Small intestine (tissue), 7 donors: ENCODE results near the gene HHLA2. TPM values are rescaled to one million over a fixed set of nuclear protein-coding genes. Genes with fewer than 3 reads are reported as not detected.
A peak's percentile ranks its signal among the peaks of the same experiment; 100 is the strongest.

ENCODE experiments used
- DNase-seq, 2 donors: peaks; one replicate each; pipeline versions ENCODE4 v3.0.0 to v3.0.0-alpha.2; 2013
- FAIRE-seq: peaks from 2 replicates; lab custom pipeline; 2012; peaks lifted over from hg19 to GRCh38; lab: Jason Lieb, UNC
- H3K27ac ChIP-seq, 3 donors: one replicate each; pipeline ENCODE4 v1.5.1; 2013; ENCODE audit warnings: low read length in 2 of 3, mild to moderate bottlenecking in 2 of 3, control low read depth in 1 of 3, inconsistent platforms in 1 of 3, low read depth in 1 of 3, moderate library complexity in 1 of 3
- H3K27me3 ChIP-seq, 3 donors: one replicate each; pipeline ENCODE4 v1.6.1; 2013; ENCODE audit warnings: low read length in 3 of 3, inconsistent platforms in 1 of 3; ENCODE audit not compliant: control insufficient read depth in 3 of 3, insufficient read depth in 3 of 3
- H3K36me3 ChIP-seq, 3 donors: one replicate each; pipeline ENCODE4 v1.6.1; 2013; ENCODE audit warnings: low read length in 3 of 3, inconsistent platforms in 1 of 3, low read depth in 1 of 3, mild to moderate bottlenecking in 1 of 3, moderate library complexity in 1 of 3; ENCODE audit not compliant: control insufficient read depth in 3 of 3, insufficient read depth in 2 of 3
- H3K4me1 ChIP-seq, 3 donors: one replicate each; pipeline ENCODE4 v1.6.1; 2013; ENCODE audit warnings: low read length in 2 of 3, inconsistent platforms in 1 of 3, low read depth in 1 of 3, mild to moderate bottlenecking in 1 of 3, moderate library complexity in 1 of 3; ENCODE audit not compliant: control insufficient read depth in 3 of 3, insufficient read depth in 2 of 3
- H3K4me3 ChIP-seq, 3 donors: one replicate each; pipeline ENCODE4 v1.5.1; 2013; ENCODE audit warnings: low read length in 3 of 3, control low read depth in 1 of 3, inconsistent platforms in 1 of 3, low read depth in 1 of 3, mild to moderate bottlenecking in 1 of 3, moderate library complexity in 1 of 3
- H3K9me3 ChIP-seq, 2 donors: one replicate each; pipeline ENCODE4 v1.6.1; 2013; ENCODE audit warnings: low read depth in 1 of 2, low read length in 1 of 2; ENCODE audit not compliant: control insufficient read depth in 2 of 2, insufficient read depth in 1 of 2
- WGBS, 3 donors: extraction: QIAGEN DNeasy Blood & Tissue Kit; methylation state at CpG; one replicate each; pipeline ENCODE4 v1.1.7; 2013; 5-methylcytosine and 5-hydroxymethylcytosine counted together
- polyA plus RNA-seq, 4 donors: library from polyadenylated mRNA; stranded (reverse) in 3 of 4; unstranded in 1 of 4; fragments of 200-250 nt in 3 of 4; fragments of 120-200 nt in 1 of 4; gene quantifications; one replicate each; pipeline versions ENCODE4 v1.2.1 to v1.2.3, GENCODE V29; 2013
- donor health status: healthy with polysubstance abuse.
- donor health status: control.
- donor health status: control.
- donor health status: Bipolar disorder and iron deficiency.
- donor health status: healthy.

The HHLA2 gene
- polyA plus RNA-seq, 4 donors, result 20.5 to 130 (median 91.0) TPM

GRCh38 chr3:108302570-108302969 is 6.2 kb downstream of the HHLA2 start:
- Histone ChIP-seq H3K9me3 (no peaks in the 10 kb centered on the region), H3K36me3 (no peaks in the 10 kb centered on the region), H3K4me3 (no peak overlapping the region), H3K27ac (peak overlapping the region in 1 of 3 donors; percentile 61), H3K27me3 (no peaks in the 10 kb centered on the region), H3K4me1 (peaks cover 0 to 33% (median 3%) of the 10 kb centered on the region in 3 donors)
- FAIRE-seq (no peak), DNase-seq (no peak)
- 95 to 96% (median 95%) methylated on average over 4 of the region's 4 CpGs for WGBS, 3 donors

- H3K4me1 ChIP-seq, result peaks cover 0 to 8% (median 3%) of the 10 kb centered on the region in 3 donors
- no peaks in the 10 kb centered on the region for H3K9me3 ChIP-seq
- FAIRE-seq, result no peak
- WGBS, 3 donors, result 71 to 83% (median 74%) methylated on average over 1 of the region's 1 CpG
- peak overlapping the region in 1 of 3 donors; percentile 53 for H3K27ac ChIP-seq
- H3K27me3 ChIP-seq, result no peaks in the 10 kb centered on the region
- DNase-seq, result peak in 1 of 2 donors; percentile 92
- peaks cover 0 to 1% (median 0%) of the 10 kb centered on the region in 3 donors for H3K36me3 ChIP-seq
- no peak overlapping the region for H3K4me3 ChIP-seq
Observed at GRCh38 chr3:108305484-108306172, 9.3 kb downstream of the HHLA2 start.

GRCh38 chr3:108311797-108312196 is 15.4 kb downstream of the HHLA2 start:
- WGBS, 3 donors, result 46 to 79% (median 66%) methylated on average over 2 to 5 of the region's 5 CpGs
- no peaks in the 10 kb centered on the region for H3K27me3 ChIP-seq
- DNase-seq (no peak), FAIRE-seq (no peak)
- no peak overlapping the region for H3K4me3 ChIP-seq
- no peaks in the 10 kb centered on the region for H3K9me3 ChIP-seq
- H3K4me1 ChIP-seq, result peaks cover 0 to 7% (median 0%) of the 10 kb centered on the region in 3 donors
- no peak overlapping the region for H3K27ac ChIP-seq
- H3K36me3 ChIP-seq, result peaks cover 0 to 7% (median 7%) of the 10 kb centered on the region in 3 donors

- 71 to 89% (median 85%) methylated on average over 1 of the region's 1 CpG for WGBS, 3 donors
- FAIRE-seq, result no peak
Observed at GRCh38 chr3:108312656-108313055, 16.3 kb downstream of the HHLA2 start.

GRCh38 chr3:108315767-108316301 is 19.5 kb downstream of the HHLA2 start:
- Histone ChIP-seq H3K4me1 (peaks cover 0 to 9% (median 0%) of the 10 kb centered on the region in 3 donors), H3K4me3 (no peak overlapping the region), H3K27ac (no peak overlapping the region), H3K27me3 (no peaks in the 10 kb centered on the region), H3K36me3 (peaks cover 0 to 7% (median 6%) of the 10 kb centered on the region in 3 donors), H3K9me3 (no peaks in the 10 kb centered on the region)
- 53 to 68% (median 57%) methylated on average over 2 of the region's 2 CpGs for WGBS, 3 donors
- DNase-seq (no peak), FAIRE-seq (no peak)

More at GRCh38 chr3:108312656-108313055, 16.3 kb downstream of the HHLA2 start:
- peaks cover 0 to 7% (median 0%) of the 10 kb centered on the region in 3 donors for H3K4me1 ChIP-seq
- H3K27me3 ChIP-seq, result no peaks in the 10 kb centered on the region
- H3K9me3 ChIP-seq, result no peaks in the 10 kb centered on the region
- H3K27ac ChIP-seq, result no peak overlapping the region
- H3K4me3 ChIP-seq, result no peak overlapping the region
- peaks cover 0 to 7% (median 7%) of the 10 kb centered on the region in 3 donors for H3K36me3 ChIP-seq
- no peak for DNase-seq

GRCh38 chr3:108319428-108320082 is 23.2 kb downstream of the HHLA2 start:
- DNase-seq (peak; percentile 27 to 35), FAIRE-seq (no peak)
- Histone ChIP-seq H3K27ac (no peak overlapping the region), H3K27me3 (no peaks in the 10 kb centered on the region), H3K9me3 (no peaks in the 10 kb centered on the region), H3K36me3 (no peaks in the 10 kb centered on the region), H3K4me1 (peaks cover 0 to 6% (median 0%) of the 10 kb centered on the region in 3 donors), H3K4me3 (no peak overlapping the region)
- whole genome bisulfite sequencing, 3 donors, result 55 to 69% (median 66%) methylated on average over 6 of the region's 6 CpGs

- Histone ChIP-seq H3K36me3 (peaks cover 0 to 2% (median 0%) of the 10 kb centered on the region in 3 donors), H3K27ac (no peak overlapping the region), H3K27me3 (no peaks in the 10 kb centered on the region), H3K4me3 (no peak overlapping the region), H3K9me3 (no peaks in the 10 kb centered on the region), H3K4me1 (peaks cover 0 to 3% (median 0%) of the 10 kb centered on the region in 3 donors)
- peak; percentile 36 to 39 for DNase-seq
- 55 to 81% (median 70%) methylated on average over 6 of the region's 6 CpGs for WGBS, 3 donors
- no peak for FAIRE-seq
Observed at GRCh38 chr3:108320746-108321350, 24.5 kb downstream of the HHLA2 start.

- DNase-seq (no peak), FAIRE-seq (no peak)
- H3K4me1 ChIP-seq, result peaks cover 0 to 3% (median 0%) of the 10 kb centered on the region in 3 donors
- 74 to 87% (median 81%) methylated on average over 4 of the region's 4 CpGs for WGBS, 3 donors
- H3K27ac ChIP-seq, result no peak overlapping the region
- H3K27me3 ChIP-seq, result no peaks in the 10 kb centered on the region
- H3K36me3 ChIP-seq, result peaks cover 0 to 3% (median 2%) of the 10 kb centered on the region in 3 donors
- no peaks in the 10 kb centered on the region for H3K9me3 ChIP-seq
- H3K4me3 ChIP-seq, result no peak overlapping the region
Observed at GRCh38 chr3:108322352-108322751, 26.0 kb downstream of the HHLA2 start.
